ENCODE results near the gene YWHAB.

The YWHAB gene

DNA sequence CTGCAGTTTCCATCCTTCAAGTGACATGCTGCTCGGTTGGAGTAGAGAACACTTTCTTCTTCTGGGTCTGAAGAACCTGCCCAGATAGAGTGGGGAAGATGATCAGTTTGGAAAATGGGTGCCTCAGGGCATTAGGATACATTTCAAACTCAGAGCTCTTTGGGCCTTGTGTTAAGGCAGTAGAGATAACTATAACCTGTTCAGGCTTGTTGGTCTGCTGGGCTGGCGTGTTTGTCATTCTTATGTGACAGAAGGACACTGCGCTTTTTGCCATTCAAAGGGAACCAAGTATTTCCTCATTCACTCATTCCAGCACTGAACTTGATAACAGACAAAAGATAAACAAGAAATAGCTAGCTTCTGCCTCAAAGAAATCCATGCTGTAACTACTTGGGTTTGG lies 70.9 kb downstream of the YWHAB start:
- no peak for DNase-seq
